GM23338 (cell line): ENCODE results near the gene RNF182. TPM values are rescaled to one million over a fixed set of nuclear protein-coding genes. Genes with fewer than 3 reads are reported as not detected.

Experiments
- ATAC-seq: fragments of 200-7000 bp; cut with Tn5 transposase; 3 replicates; pipeline ENCODE4 v1.9.1; 2020
- DNase-seq: peaks from one replicate; pipeline ENCODE4 v3.0.0-alpha.2; 2015; ENCODE audit warnings: low spot score
- H2AFZ ChIP-seq: fragments of 200-600 bp; sonication (generic); 2 replicates; pipeline ENCODE4 v1.8.0; 2016; ENCODE audit warnings: antibody characterized with exemption, mild to moderate bottlenecking, moderate library complexity
- H3F3A ChIP-seq: fragments of 200-600 bp; sonication (generic); replicated peaks from 2 replicates; pipeline ENCODE4 v1.8.0; 2017; ENCODE audit warnings: antibody characterized with exemption, mixed run types, low read depth
- H3K27ac ChIP-seq: fragments of 200-600 bp; sonication (generic); 2 replicates; pipeline ENCODE4 v1.6.1; 2016; ENCODE audit warnings: low read depth
- H3K27me3 ChIP-seq: fragments of 200-600 bp; sonication (generic); 2 replicates; pipeline ENCODE4 v1.8.0; 2016; ENCODE audit warnings: mild to moderate bottlenecking, mixed run types, moderate library complexity; ENCODE audit not compliant: insufficient read depth
- H3K36me3 ChIP-seq: fragments of 200-600 bp; sonication (generic); 2 replicates; pipeline ENCODE4 v1.8.0; 2016; ENCODE audit warnings: mild to moderate bottlenecking; ENCODE audit not compliant: insufficient read depth
- H3K4me1 ChIP-seq: fragments of 200-600 bp; sonication (generic); 2 replicates; pipeline ENCODE4 v1.8.0; 2016; ENCODE audit warnings: mild to moderate bottlenecking, moderate library complexity; ENCODE audit not compliant: insufficient read depth
- H3K4me2 ChIP-seq: fragments of 200-600 bp; sonication (generic); 2 replicates; pipeline ENCODE4 v1.7.1; 2017; ENCODE audit warnings: mixed run types
- H3K4me3 ChIP-seq: fragments of 200-600 bp; sonication (generic); 2 replicates; pipeline ENCODE4 v1.6.1; 2016; ENCODE audit warnings: mixed run types
- H3K79me2 ChIP-seq: fragments of 200-600 bp; sonication (generic); replicated peaks from 2 replicates; pipeline ENCODE4 v1.8.0; 2017; ENCODE audit warnings: mild to moderate bottlenecking; ENCODE audit not compliant: insufficient read depth
- H3K9me2 ChIP-seq: fragments of 200-600 bp; sonication (generic); 2 replicates; pipeline ENCODE4 v1.8.0; 2017; ENCODE audit not compliant: insufficient read depth
- H4K20me1 ChIP-seq: fragments of 200-600 bp; sonication (generic); replicated peaks from 2 replicates; pipeline ENCODE4 v1.8.0; 2017; ENCODE audit warnings: mild to moderate bottlenecking; ENCODE audit not compliant: insufficient read depth
- H3K27ac Mint-ChIP-seq: 2 replicates; pipeline ENCODE4 v1.8.0; 2020; ENCODE audit warnings: inconsistent platforms, mild to moderate bottlenecking, moderate library complexity, mixed read lengths
- H3K27me3 Mint-ChIP-seq: 3 replicates; pipeline ENCODE4 v1.8.0; 2022; ENCODE audit warnings: low read depth, mild to moderate bottlenecking, moderate library complexity, mixed read lengths, inconsistent platforms; ENCODE audit not compliant: insufficient read depth, poor library complexity
- H3K36me3 Mint-ChIP-seq: 3 replicates; pipeline ENCODE4 v1.8.0; 2021; ENCODE audit warnings: low read depth, mild to moderate bottlenecking, inconsistent platforms, moderate library complexity, mixed read lengths
- H3K4me1 Mint-ChIP-seq: 3 replicates; pipeline ENCODE4 v1.8.0; 2020; ENCODE audit warnings: mild to moderate bottlenecking, inconsistent platforms, mixed read lengths
- H3K4me3 Mint-ChIP-seq: 3 replicates; pipeline ENCODE4 v1.8.0; 2021; ENCODE audit warnings: moderate library complexity, mild to moderate bottlenecking, inconsistent platforms, mixed read lengths
- H3K9me3 Mint-ChIP-seq: 3 replicates; pipeline ENCODE4 v1.8.0; 2020; ENCODE audit warnings: moderate library complexity, mild to moderate bottlenecking, inconsistent platforms, mixed read lengths
- CREB1 ChIP-seq: fragments of 250-450 bp; sonication (Bioruptor Pico); IDR thresholded peaks from 2 replicates; pipeline ENCODE4 v1.5.0; 2020; ENCODE audit warnings: low read depth, mild to moderate bottlenecking, moderate library complexity
- EZH2 ChIP-seq: fragments of 200-600 bp; sonication (generic); IDR thresholded peaks from one replicate; pipeline ENCODE4 v1.8.0; 2017; ENCODE audit warnings: antibody characterized with exemption, mild to moderate bottlenecking, low read depth; ENCODE audit not compliant: unreplicated experiment
- EZH2phosphoT487 ChIP-seq: fragments of 200-600 bp; sonication (generic); IDR thresholded peaks from one replicate; pipeline ENCODE4 v1.8.1; 2018; ENCODE audit warnings: antibody characterized with exemption; ENCODE audit not compliant: unreplicated experiment
- JUNB ChIP-seq: IDR thresholded peaks from one replicate; pipeline ENCODE4 v1.6.1; 2016; ENCODE audit warnings: antibody characterized with exemption; ENCODE audit not compliant: unreplicated experiment
- NANOG ChIP-seq: IDR thresholded peaks from 2 replicates; pipeline ENCODE4 v1.6.1; 2016; ENCODE audit warnings: antibody characterized with exemption, borderline replicate concordance
- POLR2AphosphoS5 ChIP-seq: IDR thresholded peaks from 2 replicates; pipeline ENCODE4 v1.6.1; 2016; ENCODE audit warnings: antibody characterized with exemption, low read depth
- STAT1 ChIP-seq: IDR thresholded peaks from one replicate; pipeline ENCODE4 v1.6.1; 2016; ENCODE audit warnings: antibody characterized with exemption; ENCODE audit not compliant: unreplicated experiment
- ZNF114 ChIP-seq: fragments of 250-450 bp; sonication (Bioruptor Pico); IDR thresholded peaks from 2 replicates; pipeline ENCODE4 v1.5.0; 2020; ENCODE audit warnings: mild to moderate bottlenecking, moderate library complexity
- ZNF331 ChIP-seq: fragments of 250-450 bp; sonication (Bioruptor Pico); IDR thresholded peaks from 2 replicates; pipeline ENCODE4 v1.5.0; 2020; ENCODE audit warnings: low read depth, mild to moderate bottlenecking, moderate library complexity
- polyA plus RNA-seq: library from polyadenylated mRNA; unstranded; fragments of >200 nt; fragmentation: Nextera tagmentation; extraction: Ambion mirVana; gene quantifications from 2 replicates; pipeline ENCODE4 v1.2.1, GENCODE V29; 2016
- total RNA-seq: library from RNA; depleted of rRNA; stranded (reverse); fragments of >200 nt; shearing (Covaris generic); gene quantifications from 2 replicates; pipeline ENCODE4 v1.2.3, GENCODE V29; 2014
- TF ChIP-seq, protein P1 (sequence below): IDR thresholded peaks from 2 replicates; pipeline ENCODE4 v1.6.1; 2016; ENCODE audit warnings: antibody characterized with exemption
- TF ChIP-seq, protein P2 (sequence below), 2 experiments: fragments of 200-600 bp in 1 of 2; sonication (generic) in 1 of 2; conservative IDR thresholded peaks; 2 replicates each; pipeline versions ENCODE4 v1.5.1 to v1.6.1; 2016 to 2017; ENCODE audit warnings: antibody characterized with exemption in 2 of 2, low read depth in 2 of 2, mild to moderate bottlenecking in 2 of 2, moderate library complexity in 1 of 2
- TF ChIP-seq, protein P3 (sequence below): fragments of 250-450 bp; sonication (Bioruptor Pico); IDR thresholded peaks from 2 replicates; pipeline ENCODE4 v1.5.0; 2020; ENCODE audit warnings: mild to moderate bottlenecking, moderate library complexity
- TF ChIP-seq, protein P4 (sequence below): IDR thresholded peaks from one replicate; pipeline ENCODE4 v1.6.1; 2018; ENCODE audit warnings: antibody characterized with exemption; ENCODE audit not compliant: unreplicated experiment

The RNF182 gene
- total and polyA plus RNA-seq, 2 experiments from 2014 or later, result 3.2 to 9.8 TPM

DNA sequence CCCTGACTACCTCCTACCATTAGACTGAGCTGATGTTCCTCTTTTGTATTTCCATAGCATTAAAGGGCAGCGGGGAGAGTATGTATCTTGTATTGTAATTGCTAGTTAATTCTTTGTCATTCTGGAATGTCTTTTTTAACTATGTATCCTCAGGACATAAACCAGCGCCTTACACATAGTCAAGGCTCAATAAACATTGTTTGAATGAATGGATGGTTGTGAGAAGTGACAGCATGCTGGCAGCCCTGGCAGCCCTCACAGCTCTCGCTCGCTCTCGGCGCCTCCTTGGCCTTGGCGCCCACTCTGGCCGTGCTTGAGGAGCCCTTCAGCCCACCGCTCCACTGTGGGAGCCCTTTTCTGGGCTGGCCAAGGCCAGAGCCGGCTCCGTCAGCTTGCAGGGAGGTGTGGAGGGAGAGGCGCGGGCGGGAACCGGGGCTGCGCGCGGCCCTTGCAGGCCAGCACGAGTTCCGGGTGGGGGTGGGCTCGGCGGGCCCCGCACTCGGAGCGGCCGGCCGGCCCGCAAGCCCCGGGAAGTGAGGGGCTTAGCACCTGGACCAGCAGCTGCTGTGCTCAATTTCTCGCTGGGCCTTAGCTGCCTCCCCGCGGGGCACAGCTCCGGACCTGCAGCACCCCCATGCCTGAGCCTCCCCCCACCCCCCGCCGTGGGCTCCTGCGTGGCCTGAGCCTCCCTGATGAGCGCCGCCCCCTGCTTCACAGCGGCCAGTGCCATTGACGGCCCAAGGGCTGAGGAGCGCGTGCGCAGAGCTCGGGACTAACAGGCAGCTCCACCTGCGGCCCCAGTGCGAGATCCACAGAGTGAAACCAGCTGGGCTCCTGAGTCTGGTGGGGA lies 93.1 kb downstream of the RNF182 start:
- peaks cover 7% of the 10 kb centered on the region; the same call in 2 of the 3 replicates for H3K9me3 Mint-ChIP-seq
- peaks cover 27% of the 10 kb centered on the region for H3K4me1 Mint-ChIP-seq
- Histone ChIP-seq H3K79me2 (no peaks in the 10 kb centered on the region), H4K20me1 (no peaks in the 10 kb centered on the region), H3K27ac (no peak overlapping the region), H3K36me3 (no peaks in the 10 kb centered on the region), H3F3A (0 out of 2 replicates have a peak, but pooled peaks cover 2% of the 10 kb centered on the region), H3K4me3 (peak overlapping the region; percentile 55), H3K9me2 (peaks cover 8% of the 10 kb centered on the region; the same call in 1 of the 2 replicates), H3K27me3 (no peaks in the 10 kb centered on the region), H3K4me2 (peak overlapping the region; percentile 81), H3K4me1 (peaks cover 24% of the 10 kb centered on the region), H2AFZ (peak overlapping the region; percentile 70; the same call in 1 of the 2 replicates)
- peaks cover 7% of the 10 kb centered on the region; the same call in 1 of the 3 replicates for H3K36me3 Mint-ChIP-seq
- no peak overlapping the region for H3K27ac Mint-ChIP-seq
- peak; percentile 64 for DNase-seq
- ATAC-seq, result peak; percentile 81
- peaks cover 22% of the 10 kb centered on the region for H3K27me3 Mint-ChIP-seq
- TF ChIP-seq, protein P1, sequence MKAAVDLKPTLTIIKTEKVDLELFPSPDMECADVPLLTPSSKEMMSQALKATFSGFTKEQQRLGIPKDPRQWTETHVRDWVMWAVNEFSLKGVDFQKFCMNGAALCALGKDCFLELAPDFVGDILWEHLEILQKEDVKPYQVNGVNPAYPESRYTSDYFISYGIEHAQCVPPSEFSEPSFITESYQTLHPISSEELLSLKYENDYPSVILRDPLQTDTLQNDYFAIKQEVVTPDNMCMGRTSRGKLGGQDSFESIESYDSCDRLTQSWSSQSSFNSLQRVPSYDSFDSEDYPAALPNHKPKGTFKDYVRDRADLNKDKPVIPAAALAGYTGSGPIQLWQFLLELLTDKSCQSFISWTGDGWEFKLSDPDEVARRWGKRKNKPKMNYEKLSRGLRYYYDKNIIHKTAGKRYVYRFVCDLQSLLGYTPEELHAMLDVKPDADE, result no peak
- TF ChIP-seq, protein P2, sequence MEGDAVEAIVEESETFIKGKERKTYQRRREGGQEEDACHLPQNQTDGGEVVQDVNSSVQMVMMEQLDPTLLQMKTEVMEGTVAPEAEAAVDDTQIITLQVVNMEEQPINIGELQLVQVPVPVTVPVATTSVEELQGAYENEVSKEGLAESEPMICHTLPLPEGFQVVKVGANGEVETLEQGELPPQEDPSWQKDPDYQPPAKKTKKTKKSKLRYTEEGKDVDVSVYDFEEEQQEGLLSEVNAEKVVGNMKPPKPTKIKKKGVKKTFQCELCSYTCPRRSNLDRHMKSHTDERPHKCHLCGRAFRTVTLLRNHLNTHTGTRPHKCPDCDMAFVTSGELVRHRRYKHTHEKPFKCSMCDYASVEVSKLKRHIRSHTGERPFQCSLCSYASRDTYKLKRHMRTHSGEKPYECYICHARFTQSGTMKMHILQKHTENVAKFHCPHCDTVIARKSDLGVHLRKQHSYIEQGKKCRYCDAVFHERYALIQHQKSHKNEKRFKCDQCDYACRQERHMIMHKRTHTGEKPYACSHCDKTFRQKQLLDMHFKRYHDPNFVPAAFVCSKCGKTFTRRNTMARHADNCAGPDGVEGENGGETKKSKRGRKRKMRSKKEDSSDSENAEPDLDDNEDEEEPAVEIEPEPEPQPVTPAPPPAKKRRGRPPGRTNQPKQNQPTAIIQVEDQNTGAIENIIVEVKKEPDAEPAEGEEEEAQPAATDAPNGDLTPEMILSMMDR (conservative IDR thresholded peaks at IDR 0.05; ENCODE audit: low read depth in 2 of 2), result no peak; a peak in 1 of 4 replicates
- no peak for TF ChIP-seq POLR2AphosphoS5
- TF ChIP-seq, protein P3, sequence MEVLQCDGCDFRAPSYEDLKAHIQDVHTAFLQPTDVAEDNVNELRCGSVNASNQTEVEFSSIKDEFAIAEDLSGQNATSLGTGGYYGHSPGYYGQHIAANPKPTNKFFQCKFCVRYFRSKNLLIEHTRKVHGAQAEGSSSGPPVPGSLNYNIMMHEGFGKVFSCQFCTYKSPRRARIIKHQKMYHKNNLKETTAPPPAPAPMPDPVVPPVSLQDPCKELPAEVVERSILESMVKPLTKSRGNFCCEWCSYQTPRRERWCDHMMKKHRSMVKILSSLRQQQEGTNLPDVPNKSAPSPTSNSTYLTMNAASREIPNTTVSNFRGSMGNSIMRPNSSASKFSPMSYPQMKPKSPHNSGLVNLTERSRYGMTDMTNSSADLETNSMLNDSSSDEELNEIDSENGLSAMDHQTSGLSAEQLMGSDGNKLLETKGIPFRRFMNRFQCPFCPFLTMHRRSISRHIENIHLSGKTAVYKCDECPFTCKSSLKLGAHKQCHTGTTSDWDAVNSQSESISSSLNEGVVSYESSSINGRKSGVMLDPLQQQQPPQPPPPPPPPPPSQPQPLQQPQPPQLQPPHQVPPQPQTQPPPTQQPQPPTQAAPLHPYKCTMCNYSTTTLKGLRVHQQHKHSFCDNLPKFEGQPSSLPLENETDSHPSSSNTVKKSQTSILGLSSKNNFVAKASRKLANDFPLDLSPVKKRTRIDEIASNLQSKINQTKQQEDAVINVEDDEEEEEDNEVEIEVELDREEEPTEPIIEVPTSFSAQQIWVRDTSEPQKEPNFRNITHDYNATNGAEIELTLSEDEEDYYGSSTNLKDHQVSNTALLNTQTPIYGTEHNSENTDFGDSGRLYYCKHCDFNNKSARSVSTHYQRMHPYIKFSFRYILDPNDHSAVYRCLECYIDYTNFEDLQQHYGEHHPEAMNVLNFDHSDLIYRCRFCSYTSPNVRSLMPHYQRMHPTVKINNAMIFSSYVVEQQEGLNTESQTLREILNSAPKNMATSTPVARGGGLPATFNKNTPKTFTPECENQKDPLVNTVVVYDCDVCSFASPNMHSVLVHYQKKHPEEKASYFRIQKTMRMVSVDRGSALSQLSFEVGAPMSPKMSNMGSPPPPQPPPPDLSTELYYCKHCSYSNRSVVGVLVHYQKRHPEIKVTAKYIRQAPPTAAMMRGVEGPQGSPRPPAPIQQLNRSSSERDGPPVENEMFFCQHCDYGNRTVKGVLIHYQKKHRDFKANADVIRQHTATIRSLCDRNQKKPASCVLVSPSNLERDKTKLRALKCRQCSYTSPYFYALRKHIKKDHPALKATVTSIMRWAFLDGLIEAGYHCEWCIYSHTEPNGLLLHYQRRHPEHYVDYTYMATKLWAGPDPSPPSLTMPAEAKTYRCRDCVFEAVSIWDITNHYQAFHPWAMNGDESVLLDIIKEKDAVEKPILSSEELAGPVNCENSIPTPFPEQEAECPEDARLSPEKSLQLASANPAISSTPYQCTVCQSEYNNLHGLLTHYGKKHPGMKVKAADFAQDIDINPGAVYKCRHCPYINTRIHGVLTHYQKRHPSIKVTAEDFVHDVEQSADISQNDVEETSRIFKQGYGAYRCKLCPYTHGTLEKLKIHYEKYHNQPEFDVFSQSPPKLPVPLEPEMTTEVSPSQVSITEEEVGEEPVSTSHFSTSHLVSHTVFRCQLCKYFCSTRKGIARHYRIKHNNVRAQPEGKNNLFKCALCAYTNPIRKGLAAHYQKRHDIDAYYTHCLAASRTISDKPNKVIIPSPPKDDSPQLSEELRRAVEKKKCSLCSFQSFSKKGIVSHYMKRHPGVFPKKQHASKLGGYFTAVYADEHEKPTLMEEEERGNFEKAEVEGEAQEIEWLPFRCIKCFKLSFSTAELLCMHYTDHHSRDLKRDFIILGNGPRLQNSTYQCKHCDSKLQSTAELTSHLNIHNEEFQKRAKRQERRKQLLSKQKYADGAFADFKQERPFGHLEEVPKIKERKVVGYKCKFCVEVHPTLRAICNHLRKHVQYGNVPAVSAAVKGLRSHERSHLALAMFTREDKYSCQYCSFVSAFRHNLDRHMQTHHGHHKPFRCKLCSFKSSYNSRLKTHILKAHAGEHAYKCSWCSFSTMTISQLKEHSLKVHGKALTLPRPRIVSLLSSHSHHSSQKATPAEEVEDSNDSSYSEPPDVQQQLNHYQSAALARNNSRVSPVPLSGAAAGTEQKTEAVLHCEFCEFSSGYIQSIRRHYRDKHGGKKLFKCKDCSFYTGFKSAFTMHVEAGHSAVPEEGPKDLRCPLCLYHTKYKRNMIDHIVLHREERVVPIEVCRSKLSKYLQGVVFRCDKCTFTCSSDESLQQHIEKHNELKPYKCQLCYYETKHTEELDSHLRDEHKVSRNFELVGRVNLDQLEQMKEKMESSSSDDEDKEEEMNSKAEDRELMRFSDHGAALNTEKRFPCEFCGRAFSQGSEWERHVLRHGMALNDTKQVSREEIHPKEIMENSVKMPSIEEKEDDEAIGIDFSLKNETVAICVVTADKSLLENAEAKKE (CRISPR knock-in tag), result no peak
- TF ChIP-seq CREB1, result no peak
- TF ChIP-seq JUNB, result no peak
- TF ChIP-seq ZNF331, result no peak
- no peak for TF ChIP-seq STAT1
- no peak for TF ChIP-seq EZH2phosphoT487
- TF ChIP-seq, protein P4, sequence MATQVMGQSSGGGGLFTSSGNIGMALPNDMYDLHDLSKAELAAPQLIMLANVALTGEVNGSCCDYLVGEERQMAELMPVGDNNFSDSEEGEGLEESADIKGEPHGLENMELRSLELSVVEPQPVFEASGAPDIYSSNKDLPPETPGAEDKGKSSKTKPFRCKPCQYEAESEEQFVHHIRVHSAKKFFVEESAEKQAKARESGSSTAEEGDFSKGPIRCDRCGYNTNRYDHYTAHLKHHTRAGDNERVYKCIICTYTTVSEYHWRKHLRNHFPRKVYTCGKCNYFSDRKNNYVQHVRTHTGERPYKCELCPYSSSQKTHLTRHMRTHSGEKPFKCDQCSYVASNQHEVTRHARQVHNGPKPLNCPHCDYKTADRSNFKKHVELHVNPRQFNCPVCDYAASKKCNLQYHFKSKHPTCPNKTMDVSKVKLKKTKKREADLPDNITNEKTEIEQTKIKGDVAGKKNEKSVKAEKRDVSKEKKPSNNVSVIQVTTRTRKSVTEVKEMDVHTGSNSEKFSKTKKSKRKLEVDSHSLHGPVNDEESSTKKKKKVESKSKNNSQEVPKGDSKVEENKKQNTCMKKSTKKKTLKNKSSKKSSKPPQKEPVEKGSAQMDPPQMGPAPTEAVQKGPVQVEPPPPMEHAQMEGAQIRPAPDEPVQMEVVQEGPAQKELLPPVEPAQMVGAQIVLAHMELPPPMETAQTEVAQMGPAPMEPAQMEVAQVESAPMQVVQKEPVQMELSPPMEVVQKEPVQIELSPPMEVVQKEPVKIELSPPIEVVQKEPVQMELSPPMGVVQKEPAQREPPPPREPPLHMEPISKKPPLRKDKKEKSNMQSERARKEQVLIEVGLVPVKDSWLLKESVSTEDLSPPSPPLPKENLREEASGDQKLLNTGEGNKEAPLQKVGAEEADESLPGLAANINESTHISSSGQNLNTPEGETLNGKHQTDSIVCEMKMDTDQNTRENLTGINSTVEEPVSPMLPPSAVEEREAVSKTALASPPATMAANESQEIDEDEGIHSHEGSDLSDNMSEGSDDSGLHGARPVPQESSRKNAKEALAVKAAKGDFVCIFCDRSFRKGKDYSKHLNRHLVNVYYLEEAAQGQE, result no peak
- TF ChIP-seq EZH2, result no peak
- TF ChIP-seq NANOG, result no peak
- TF ChIP-seq ZNF114 (CRISPR knock-in tag), result no peak
- no peak overlapping the region for H3K4me3 Mint-ChIP-seq
